A549 (cell line): Measurements from ENCODE around the gene TBC1D14. TPM values are rescaled to one million over a fixed set of nuclear protein-coding genes. Genes with fewer than 3 reads are reported as not detected.
A peak's percentile ranks its signal among the peaks of the same experiment; 100 is the strongest.

Source experiments
- ATAC-seq, 2 experiments: fragments of 200-7000 bp in 1 of 2; fragments of >200 bp in 1 of 2; cut with Nextera tagmentation in 1 of 2; cut with Tn5 transposase in 1 of 2; 3 replicates each; pipeline versions ENCODE4 v1.8.0 to v1.9.1; 2018 to 2020; ENCODE audit warnings: mild to moderate bottlenecking in 1 of 2, moderate library complexity in 1 of 2
- CTCF ChIA-PET: fragments of 300-600 bp; sonication (Branson Sonifier 250); formaldehyde crosslinking; extraction: SDS; loops from one replicate; lab custom pipeline; 2021; ENCODE audit warnings: antibody characterized with exemption, inconsistent platforms; lab: Yijun Ruan, JAX
- POLR2A ChIA-PET: fragments of 350-600 bp; formaldehyde crosslinking; extraction: SDS; loops from one replicate; lab custom pipeline; 2021; ENCODE audit warnings: antibody characterized with exemption, inconsistent platforms; lab: Yijun Ruan, JAX
- DNase-seq, 2 experiments: peaks; one replicate each; pipeline versions ENCODE4 v3.0.0 to v3.0.0-alpha.2; 2011 to 2016; ENCODE audit warnings: low read depth in 1 of 2, low spot score in 1 of 2
- FAIRE-seq: peaks from 2 replicates; lab custom pipeline; 2011; peaks lifted over from hg19 to GRCh38; lab: Jason Lieb, UNC
- H3K27ac ChIP-seq, 2 experiments: fragments of >200 bp; sonication (Bioruptor Twin); formaldehyde crosslinking; 3 replicates each; pipeline ENCODE4 v1.5.1; 2016 to 2017
- H3K4me1 ChIP-seq: fragments of >200 bp; sonication (Bioruptor Twin); formaldehyde crosslinking; 3 replicates; pipeline ENCODE4 v1.6.1; 2016
- H3K4me2 ChIP-seq: fragments of >200 bp; sonication (Bioruptor Twin); formaldehyde crosslinking; 3 replicates; pipeline ENCODE4 v1.6.1; 2016
- H3K4me3 ChIP-seq: fragments of >200 bp; sonication (Bioruptor Twin); formaldehyde crosslinking; 3 replicates; pipeline ENCODE4 v1.5.1; 2016
- H3K9me3 ChIP-seq: fragments of >200 bp; sonication (Bioruptor Twin); formaldehyde crosslinking; 3 replicates; pipeline ENCODE4 v1.6.1; 2016
- CBX2 ChIP-seq: fragments of 200-600 bp; sonication (generic); IDR thresholded peaks from 2 replicates; pipeline ENCODE4 v1.6.1; 2016; ENCODE audit warnings: low read depth, mild to moderate bottlenecking, borderline replicate concordance
- CEBPB ChIP-seq, 2 experiments: fragments of >200 bp in 1 of 2; sonication (Bioruptor Twin) in 1 of 2; formaldehyde crosslinking in 1 of 2; IDR thresholded peaks; 2 replicates each; pipeline ENCODE4 v1.6.1; 2012 to 2016
- CHD2 ChIP-seq: fragments of 150-350 bp; IDR thresholded peaks from 2 replicates; pipeline ENCODE4 v1.6.1; 2014; ENCODE audit warnings: low read length; ENCODE audit not compliant: partially characterized antibody
- EHF ChIP-seq: fragments of 250-450 bp; sonication (Bioruptor Pico); IDR thresholded peaks from 2 replicates; pipeline ENCODE4 v1.5.0; 2020; ENCODE audit warnings: mild to moderate bottlenecking
- EHMT2 ChIP-seq: fragments of 200-600 bp; sonication (generic); IDR thresholded peaks from 2 replicates; pipeline ENCODE4 v1.6.1; 2016; ENCODE audit warnings: antibody characterized with exemption, low read depth, mild to moderate bottlenecking, moderate library complexity
- FOSL2 ChIP-seq, 2 experiments: fragments of 450-650 bp in 1 of 2; fragments of >200 bp in 1 of 2; sonication (Bioruptor Twin) in 1 of 2; formaldehyde crosslinking; IDR thresholded peaks; 2 replicates each; pipeline versions ENCODE4 v1.5.0 to v1.6.1; 2016 to 2020; ENCODE audit warnings: mild to moderate bottlenecking in 1 of 2, moderate library complexity in 1 of 2
- HDAC2 ChIP-seq: fragments of 200-600 bp; sonication (generic); IDR thresholded peaks from 2 replicates; pipeline ENCODE4 v1.6.1; 2016
- HOXA7 ChIP-seq: fragments of 250-450 bp; sonication (Bioruptor Pico); IDR thresholded peaks from 2 replicates; pipeline ENCODE4 v1.5.0; 2020; ENCODE audit warnings: mild to moderate bottlenecking, moderate library complexity
- JUN ChIP-seq, 2 experiments: fragments of >200 bp; sonication (Bioruptor Twin); formaldehyde crosslinking; IDR thresholded peaks; 2 replicates in 1 of 2; 3 replicates in 1 of 2; pipeline ENCODE4 v1.6.1; 2016 to 2017
- JUNB ChIP-seq: fragments of >200 bp; sonication (Bioruptor Twin); formaldehyde crosslinking; IDR thresholded peaks from 2 replicates; pipeline ENCODE4 v1.6.1; 2016
- MYC ChIP-seq: IDR thresholded peaks from 2 replicates; pipeline ENCODE4 v1.6.1; 2012; ENCODE audit warnings: mild to moderate bottlenecking, inconsistent platforms, low read length, improper control_type of control experiment, borderline replicate concordance
- NFE2L2 ChIP-seq: fragments of 150-350 bp; conservative IDR thresholded peaks from 2 replicates; pipeline ENCODE4 v1.6.1; 2014; ENCODE audit warnings: low read length
- NPAS2 ChIP-seq: fragments of 250-450 bp; sonication (Bioruptor Pico); IDR thresholded peaks from 2 replicates; pipeline ENCODE4 v1.8.0; 2022; ENCODE audit warnings: mild to moderate bottlenecking, moderate library complexity, borderline replicate concordance
- NR3C1 ChIP-seq: fragments of >200 bp; sonication (Bioruptor Twin); formaldehyde crosslinking; IDR thresholded peaks from 3 replicates; pipeline ENCODE4 v1.6.1; 2017
- POLR2AphosphoS2 ChIP-seq: conservative IDR thresholded peaks from 2 replicates; pipeline ENCODE4 v1.6.1; 2012; ENCODE audit warnings: low read length, improper control_type of control experiment, inconsistent platforms
- RCOR1 ChIP-seq: fragments of 150-350 bp; IDR thresholded peaks from 2 replicates; pipeline ENCODE4 v1.6.1; 2014; ENCODE audit warnings: antibody characterized with exemption, low read length, low read depth
- TFCP2L1 ChIP-seq: fragments of 250-450 bp; sonication (Bioruptor Pico); IDR thresholded peaks from 2 replicates; pipeline ENCODE4 v1.5.0; 2021; ENCODE audit warnings: mild to moderate bottlenecking
- ZC3H11A ChIP-seq: fragments of 450-650 bp; IDR thresholded peaks from 2 replicates; pipeline ENCODE4 v1.6.1; 2014; ENCODE audit warnings: antibody characterized with exemption, mild to moderate bottlenecking
- ZFP36 ChIP-seq: fragments of 450-650 bp; IDR thresholded peaks from 2 replicates; pipeline ENCODE4 v1.6.1; 2014; ENCODE audit warnings: borderline replicate concordance; ENCODE audit not compliant: partially characterized antibody
- WGBS: methylation state at CpG from one replicate; pipeline ENCODE4 v1.1.6; 2017; ENCODE audit errors: missing lambda C conversion rate; 5-methylcytosine and 5-hydroxymethylcytosine counted together
- polyA plus RNA-seq, 4 experiments: library from polyadenylated mRNA; depleted of rRNA in 3 of 4; stranded (reverse); fragments of >200 nt; fragmentation: RNase III in 1 of 4; extraction: RNeasy Plus Mini Kit Qiagen cat#74134 plus additional on column Dnase treatment in 1 of 4; gene quantifications; 2 replicates in 3 of 4; 3 replicates in 1 of 4; pipeline ENCODE4 v1.2.3, GENCODE V29; 2011 to 2017
- TF ChIP-seq, protein P1 (sequence below): IDR thresholded peaks from 2 replicates; pipeline ENCODE4 v1.6.1; 2012
- TF ChIP-seq, protein P2 (sequence below): IDR thresholded peaks from 2 replicates; pipeline ENCODE4 v1.6.1; 2012; ENCODE audit warnings: low read depth, borderline replicate concordance
- TF ChIP-seq, protein P3 (sequence below): fragments of 450-650 bp; IDR thresholded peaks from 2 replicates; pipeline ENCODE4 v1.6.1; 2014; ENCODE audit warnings: antibody characterized with exemption

The TBC1D14 gene
- polyA plus RNA-seq, 2 of the 4 experiments (the other 2 are of a cell fraction): 30.2 to 39.0 TPM

DNA sequence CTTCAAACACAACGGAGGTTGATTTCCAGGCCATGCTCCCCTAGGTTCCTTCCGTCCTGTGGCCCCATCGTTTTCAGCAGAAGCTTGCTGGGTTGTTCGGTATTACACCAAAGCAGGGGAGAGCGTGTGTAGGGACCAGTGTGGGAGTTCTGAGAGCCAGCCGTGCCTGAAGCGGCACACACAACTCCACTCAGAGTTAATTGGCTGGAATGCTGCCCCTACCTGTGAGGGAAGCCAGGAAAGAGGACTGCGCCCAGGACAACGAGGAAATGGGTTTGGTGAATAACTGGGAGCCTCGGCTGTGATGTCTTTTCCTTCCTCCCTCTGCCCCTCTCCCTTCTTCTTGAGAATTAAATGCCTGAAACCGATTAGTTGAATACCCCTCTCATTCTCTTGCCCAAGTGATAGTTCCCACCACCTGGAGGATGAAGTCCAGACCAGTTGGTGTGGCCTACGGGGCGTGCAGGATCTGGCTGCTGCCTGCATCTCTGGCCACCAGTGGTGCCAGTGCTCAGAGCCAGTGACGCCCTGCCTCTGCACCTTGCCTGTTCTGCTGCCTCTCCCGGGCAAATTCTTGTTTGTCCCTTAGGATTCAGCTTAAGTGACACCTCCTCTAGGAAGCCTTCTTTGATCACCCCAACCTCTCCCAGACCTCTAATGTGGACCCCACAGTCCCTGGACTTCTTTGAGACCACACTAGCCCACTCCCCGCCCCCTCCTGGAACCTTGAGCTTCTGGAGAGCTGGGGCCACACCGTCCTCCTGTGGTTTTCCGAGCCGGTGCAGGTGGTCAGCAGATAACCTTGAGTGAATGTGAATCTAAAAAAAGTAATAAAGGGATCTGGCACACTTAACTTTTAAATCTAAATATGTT, 33.6 kb downstream of the TBC1D14 start:
- no peak overlapping the region for H3K4me3 ChIP-seq
- TF ChIP-seq ZFP36 (peak; percentile 36), NR3C1 (no peak), JUN (IDR thresholded peaks at IDR 0.05) (no peak), CBX2 (no peak), ZC3H11A (no peak), CEBPB (IDR thresholded peaks at IDR 0.05) (no peak), FOSL2 (IDR thresholded peaks at IDR 0.05) (no peak), FOSL2 (CRISPR knock-in tag; IDR thresholded peaks at IDR 0.05) (no peak)
- TF ChIP-seq, protein P1, sequence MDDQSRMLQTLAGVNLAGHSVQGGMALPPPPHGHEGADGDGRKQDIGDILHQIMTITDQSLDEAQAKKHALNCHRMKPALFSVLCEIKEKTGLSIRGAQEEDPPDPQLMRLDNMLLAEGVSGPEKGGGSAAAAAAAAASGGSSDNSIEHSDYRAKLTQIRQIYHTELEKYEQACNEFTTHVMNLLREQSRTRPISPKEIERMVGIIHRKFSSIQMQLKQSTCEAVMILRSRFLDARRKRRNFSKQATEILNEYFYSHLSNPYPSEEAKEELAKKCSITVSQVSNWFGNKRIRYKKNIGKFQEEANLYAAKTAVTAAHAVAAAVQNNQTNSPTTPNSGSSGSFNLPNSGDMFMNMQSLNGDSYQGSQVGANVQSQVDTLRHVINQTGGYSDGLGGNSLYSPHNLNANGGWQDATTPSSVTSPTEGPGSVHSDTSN: no peak
- TF ChIP-seq, all 56 proteins: peak for 1
- DNase-seq: no peak
- peak overlapping the region; percentile 72 to 84 for H3K27ac ChIP-seq
- ChIA-PET POLR2A (interaction anchor here (1.5 to 1.6 kb wide), 2 partner anchors 44 to 125 kb away, joined by 5 to 7 read pairs; partner anchors contain the start of gene GRPEL1), CTCF (interaction anchor here (1.5 kb wide), 1 partner anchor 31 kb away, joined by 4 read pairs; no protein-coding TSS in a partner anchor)
- H3K9me3 ChIP-seq: no peaks in the 10 kb centered on the region
- WGBS: 77% methylated on average over 19 of the region's 19 CpGs
- peaks cover 62% of the 10 kb centered on the region for H3K4me1 ChIP-seq
- ATAC-seq: peak; percentile 15 to 48; a peak in 3 of 6 replicates
- FAIRE-seq: no peak
- H3K4me2 ChIP-seq: peak overlapping the region; percentile 75

DNA sequence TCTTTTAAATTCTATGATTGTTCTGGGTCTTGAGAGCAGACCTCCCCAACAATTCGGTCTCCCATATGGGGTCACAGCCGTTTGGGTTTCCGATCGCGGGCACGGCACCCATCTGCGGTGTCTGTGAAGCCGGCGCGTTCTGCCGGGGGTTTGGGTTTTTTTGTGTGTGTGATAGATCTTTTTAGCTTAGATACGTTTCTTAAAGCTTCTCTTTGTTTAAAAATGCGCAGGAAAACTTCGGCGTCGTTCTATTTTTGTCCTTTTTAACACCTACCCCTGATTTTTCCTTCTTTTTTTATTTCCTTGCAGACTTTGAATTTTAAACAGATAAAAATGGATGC, 34.2 kb downstream of the TBC1D14 start:
- Histone ChIP-seq H3K4me1 (peaks cover 64% of the 10 kb centered on the region), H3K4me2 (peak overlapping the region; percentile 75; the same call in 2 of the 3 replicates), H3K27ac (peak overlapping the region; percentile 45 to 84; a peak in 4 of 6 replicates), H3K9me3 (no peaks in the 10 kb centered on the region), H3K4me3 (no peak overlapping the region)
- ChIA-PET CTCF (interaction anchor here (1.5 kb wide), 1 partner anchor 30 kb away, joined by 4 read pairs; no protein-coding TSS in a partner anchor), POLR2A (no interaction called here)
- no peak for TF ChIP-seq HOXA7
- no peak for TF ChIP-seq HDAC2
- no peak for TF ChIP-seq MYC
- TF ChIP-seq, protein P1: no peak
- TF ChIP-seq, protein P2, sequence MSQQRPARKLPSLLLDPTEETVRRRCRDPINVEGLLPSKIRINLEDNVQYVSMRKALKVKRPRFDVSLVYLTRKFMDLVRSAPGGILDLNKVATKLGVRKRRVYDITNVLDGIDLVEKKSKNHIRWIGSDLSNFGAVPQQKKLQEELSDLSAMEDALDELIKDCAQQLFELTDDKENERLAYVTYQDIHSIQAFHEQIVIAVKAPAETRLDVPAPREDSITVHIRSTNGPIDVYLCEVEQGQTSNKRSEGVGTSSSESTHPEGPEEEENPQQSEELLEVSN: no peak
- TF ChIP-seq RCOR1: no peak
- TF ChIP-seq NPAS2: no peak
- TF ChIP-seq NFE2L2: no peak
- TF ChIP-seq TFCP2L1 (CRISPR knock-in tag): no peak
- TF ChIP-seq, protein P3, sequence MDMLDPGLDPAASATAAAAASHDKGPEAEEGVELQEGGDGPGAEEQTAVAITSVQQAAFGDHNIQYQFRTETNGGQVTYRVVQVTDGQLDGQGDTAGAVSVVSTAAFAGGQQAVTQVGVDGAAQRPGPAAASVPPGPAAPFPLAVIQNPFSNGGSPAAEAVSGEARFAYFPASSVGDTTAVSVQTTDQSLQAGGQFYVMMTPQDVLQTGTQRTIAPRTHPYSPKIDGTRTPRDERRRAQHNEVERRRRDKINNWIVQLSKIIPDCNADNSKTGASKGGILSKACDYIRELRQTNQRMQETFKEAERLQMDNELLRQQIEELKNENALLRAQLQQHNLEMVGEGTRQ: no peak
- no peak for TF ChIP-seq JUN (IDR thresholded peaks at IDR 0.05)
- no peak for TF ChIP-seq JUNB
- no peak for TF ChIP-seq POLR2AphosphoS2
- no peak for TF ChIP-seq CHD2
- TF ChIP-seq EHF (CRISPR knock-in tag): no peak
- TF ChIP-seq EHMT2: no peak
- DNase-seq (no peak), FAIRE-seq (no peak), ATAC-seq (no peak)
- 85% methylated on average over 16 of the region's 16 CpGs for WGBS
